GM18951 (cell line): Measurements from ENCODE around the gene ITPRID1.

ENCODE experiments used
- POLR2A ChIP-seq: IDR thresholded peaks from 4 replicates; pipeline ENCODE4 v1.6.1; 2011; ENCODE audit warnings: mild to moderate bottlenecking; ENCODE audit not compliant: insufficient read length, insufficient read depth; ENCODE audit errors: extremely low read depth
- in situ Hi-C: fragments of 300-500 bp; cut with MboI; formaldehyde crosslinking; loops from one replicate; pipeline ENCODE4 v1.12.0; 2022; ENCODE audit warnings: low sequenced_read_pairs, mixed read lengths, inconsistent platforms; ENCODE audit not compliant: unreplicated experiment

The ITPRID1 gene

GRCh38 chr7:31490796-31491314, 23.0 kb upstream of the ITPRID1 start:
- TF ChIP-seq POLR2A: no peak
- in situ Hi-C loops: no loop called here

- in situ Hi-C loops: no loop called here
- TF ChIP-seq POLR2A: no peak
These were observed 21.8 kb upstream of the ITPRID1 start for GRCh38 chr7:31492086-31492485.

- TF ChIP-seq POLR2A: no peak
- in situ Hi-C loops: no loop called here
These were observed 20.1 kb upstream of the ITPRID1 start for GRCh38 chr7:31493714-31494181.

- no peak for TF ChIP-seq POLR2A
These were observed 19.5 kb upstream of the ITPRID1 start for GRCh38 chr7:31494421-31494820.

GRCh38 chr7:31495653-31496052, 18.2 kb upstream of the ITPRID1 start:
- in situ Hi-C loops: no loop called here
- no peak for TF ChIP-seq POLR2A

More at GRCh38 chr7:31494421-31494820, 19.5 kb upstream of the ITPRID1 start:
- in situ Hi-C loops: no loop called here

GRCh38 chr7:31497516-31497915, 16.4 kb upstream of the ITPRID1 start:
- no peak for TF ChIP-seq POLR2A
- in situ Hi-C loops: no loop called here

- TF ChIP-seq POLR2A: no peak
- in situ Hi-C loops: no loop called here
These were observed 13.2 kb upstream of the ITPRID1 start for GRCh38 chr7:31500656-31501055.

- no peak for TF ChIP-seq POLR2A
- in situ Hi-C loops: no loop called here
These were observed 5.1 kb upstream of the ITPRID1 start for GRCh38 chr7:31508823-31509222.

- in situ Hi-C loops: no loop called here
- TF ChIP-seq POLR2A: no peak
These were observed 1.7 kb upstream of the ITPRID1 start for GRCh38 chr7:31512166-31512565.

- no peak for TF ChIP-seq POLR2A
- in situ Hi-C loops: no loop called here
These were observed 3.0 kb downstream of the ITPRID1 start for GRCh38 chr7:31516680-31517502.

GRCh38 chr7:31517513-31517912, 3.6 kb downstream of the ITPRID1 start:
- in situ Hi-C loops: no loop called here
- no peak for TF ChIP-seq POLR2A

- in situ Hi-C loops: no loop called here
- TF ChIP-seq POLR2A: no peak
These were observed 4.9 kb downstream of the ITPRID1 start for GRCh38 chr7:31518766-31519165.

GRCh38 chr7:31521336-31522010, 7.6 kb downstream of the ITPRID1 start:
- in situ Hi-C loops: no loop called here
- no peak for TF ChIP-seq POLR2A

- no peak for TF ChIP-seq POLR2A
- in situ Hi-C loops: no loop called here
These were observed 13.0 kb downstream of the ITPRID1 start for GRCh38 chr7:31526864-31527263.
